CD4-positive, alpha-beta T cell (primary cell): ENCODE results near the gene PREP. TPM values are rescaled to one million over a fixed set of nuclear protein-coding genes. Genes with fewer than 3 reads are reported as not detected.

Experiments used
- ATAC-seq: fragments of 200-7000 bp; cut with Tn5 transposase; one replicate; pipeline ENCODE4 v1.10.0; 2022; ENCODE audit warnings: mild to moderate bottlenecking; ENCODE audit not compliant: poor library complexity
- CTCF ChIA-PET: fragments of 350-600 bp; sonication (Branson Sonifier 250); formaldehyde crosslinking; loops from one replicate; lab custom pipeline; 2021; ENCODE audit warnings: antibody characterized with exemption, inconsistent platforms; lab: Charles Lee
- POLR2A ChIA-PET: fragments of 350-600 bp; sonication (Branson Sonifier 250); formaldehyde crosslinking; loops from one replicate; lab custom pipeline; 2021; ENCODE audit warnings: antibody characterized with exemption, inconsistent platforms; lab: Charles Lee
- DNase-seq, 14 experiments: peaks; one replicate each; pipeline ENCODE4 v3.0.0-alpha.2; 2013 to 2020; ENCODE audit warnings: mixed read lengths in 2 of 14
- H3K27ac ChIP-seq, 2 donors: one replicate each; pipeline versions ENCODE4 v1.5.1 to v1.7.0; 2013; ENCODE audit warnings: low read length in 2 of 2, low read depth in 1 of 2, mild to moderate bottlenecking in 1 of 2
- H3K27me3 ChIP-seq, 2 experiments: 1 replicate in 1 of 2; 2 replicates in 1 of 2; pipeline versions ENCODE4 v1.6.1 to v1.7.0; 2013; ENCODE audit warnings: low read length in 2 of 2, control low read depth in 1 of 2, mild to moderate bottlenecking in 1 of 2, moderate library complexity in 1 of 2; ENCODE audit not compliant: insufficient read depth in 2 of 2, control insufficient read depth in 1 of 2
- H3K36me3 ChIP-seq: one replicate; pipeline ENCODE4 v1.6.1; 2013; ENCODE audit warnings: low read length, control low read depth; ENCODE audit not compliant: insufficient read depth
- H3K4me1 ChIP-seq: one replicate; pipeline ENCODE4 v1.6.1; 2013; ENCODE audit warnings: low read length, control low read depth; ENCODE audit not compliant: insufficient read depth
- H3K4me3 ChIP-seq: one replicate; pipeline ENCODE4 v1.5.1; 2013; ENCODE audit warnings: mild to moderate bottlenecking, low read length, moderate library complexity
- H3K9me3 ChIP-seq, 2 experiments: 1 replicate in 1 of 2; 2 replicates in 1 of 2; pipeline versions ENCODE4 v1.6.1 to v1.7.0; 2013; ENCODE audit warnings: low read length in 2 of 2, mild to moderate bottlenecking in 2 of 2, control low read depth in 1 of 2, moderate library complexity in 1 of 2; ENCODE audit not compliant: control insufficient read depth in 1 of 2, insufficient read depth in 1 of 2
- H3K27ac Mint-ChIP-seq: one replicate; pipeline ENCODE4 v1.8.0; 2020; ENCODE audit warnings: mixed read lengths
- H3K27me3 Mint-ChIP-seq: one replicate; pipeline ENCODE4 v1.8.0; 2021; ENCODE audit warnings: mixed read lengths
- H3K36me3 Mint-ChIP-seq: one replicate; pipeline ENCODE4 v1.8.0; 2021; ENCODE audit warnings: low read depth, mixed read lengths
- H3K4me1 Mint-ChIP-seq: one replicate; pipeline ENCODE4 v1.8.0; 2021; ENCODE audit warnings: low read depth, mixed read lengths
- H3K4me3 Mint-ChIP-seq: one replicate; pipeline ENCODE4 v1.8.0; 2020; ENCODE audit warnings: mild to moderate bottlenecking, mixed read lengths
- H3K9me3 Mint-ChIP-seq: one replicate; pipeline ENCODE4 v1.8.0; 2020; ENCODE audit warnings: mixed read lengths
- CTCF ChIP-seq: fragments of 200-600 bp; IDR thresholded peaks from one replicate; pipeline ENCODE4 v1.8.0; 2022; ENCODE audit warnings: antibody characterized with exemption, mild to moderate bottlenecking
- intact Hi-C, 2 experiments: fragments of 100-400 bp; cut with DNase I in 1 of 2; cut with micrococcal nuclease in 1 of 2; formaldehyde crosslinking; loops; one replicate each; pipeline versions ENCODE4 v1.15.1 to v1.9.0; 2023 to 2025; cut with DNase I, micrococcal nuclease
- total RNA-seq, 174 experiments: library from RNA in 2 of 174; stranded (reverse) in 2 of 174; gene quantifications; one replicate each; pipeline ENCODE4 v1.2.3 and lab custom pipeline; 2021 to 2026

Gene PREP
- total RNA-seq, 2 experiments from 2014 or later = 14.9 to 15.6 TPM

- ChIA-PET POLR2A (no interaction called here), CTCF (no interaction called here)
- TF ChIP-seq CTCF = no peak
- DNase-seq = no peak
- peaks cover 0 to 2% of the 10 kb centered on the region in 2 experiments for H3K27me3 ChIP-seq
- H3K4me3 Mint-ChIP-seq = no peak overlapping the region
- no peak for ATAC-seq
- no peaks in the 10 kb centered on the region for H3K9me3 Mint-ChIP-seq
- H3K4me1 Mint-ChIP-seq = no peaks in the 10 kb centered on the region
- no peaks in the 10 kb centered on the region for H3K36me3 ChIP-seq
- no peaks in the 10 kb centered on the region for H3K4me1 ChIP-seq
- H3K36me3 Mint-ChIP-seq = no peaks in the 10 kb centered on the region
- peaks cover 10% of the 10 kb centered on the region for H3K27me3 Mint-ChIP-seq
- intact Hi-C loops = no loop called here
- H3K4me3 ChIP-seq = no peak overlapping the region
- H3K27ac ChIP-seq = no peak overlapping the region
- H3K27ac Mint-ChIP-seq = no peak overlapping the region
- no peaks in the 10 kb centered on the region for H3K9me3 ChIP-seq
Observed at GRCh38 chr6:105256619-105257018, 146.3 kb downstream of the PREP start.

- Mint-ChIP-seq H3K27ac (no peak overlapping the region), H3K4me1 (no peaks in the 10 kb centered on the region), H3K4me3 (no peak overlapping the region), H3K36me3 (no peaks in the 10 kb centered on the region), H3K27me3 (no peaks in the 10 kb centered on the region), H3K9me3 (no peaks in the 10 kb centered on the region)
- no peak overlapping the region for H3K4me3 ChIP-seq
- no peaks in the 10 kb centered on the region for H3K36me3 ChIP-seq
- TF ChIP-seq CTCF = no peak
- H3K9me3 ChIP-seq = no peaks in the 10 kb centered on the region
- ATAC-seq = no peak
- no peak overlapping the region for H3K27ac ChIP-seq
- no peaks in the 10 kb centered on the region for H3K27me3 ChIP-seq
- intact Hi-C loops = no loop called here
- no peak for DNase-seq
- CTCF ChIA-PET = no interaction called here
- POLR2A ChIA-PET = no interaction called here
- H3K4me1 ChIP-seq = no peaks in the 10 kb centered on the region
Observed at GRCh38 chr6:105253787-105254186, 149.1 kb downstream of the PREP start.

GRCh38 chr6:105251689-105252088 lies 151.2 kb downstream of the PREP start:
- ATAC-seq (no peak), DNase-seq (no peak)
- no peaks in the 10 kb centered on the region for H3K9me3 ChIP-seq
- Mint-ChIP-seq H3K9me3 (no peaks in the 10 kb centered on the region), H3K36me3 (no peaks in the 10 kb centered on the region), H3K27me3 (no peaks in the 10 kb centered on the region), H3K4me1 (no peaks in the 10 kb centered on the region), H3K27ac (no peak overlapping the region), H3K4me3 (no peak overlapping the region)
- no peaks in the 10 kb centered on the region for H3K36me3 ChIP-seq
- no peak overlapping the region for H3K4me3 ChIP-seq
- CTCF ChIA-PET = no interaction called here
- intact Hi-C loops = no loop called here
- H3K4me1 ChIP-seq = no peaks in the 10 kb centered on the region
- no peaks in the 10 kb centered on the region for H3K27me3 ChIP-seq
- no peak overlapping the region for H3K27ac ChIP-seq
- TF ChIP-seq CTCF = no peak
- POLR2A ChIA-PET = no interaction called here
